Smooth muscle cell of the coronary artery (primary cell): Measurements from ENCODE around the gene XPNPEP2. TPM values are rescaled to one million over a fixed set of nuclear protein-coding genes. Genes with fewer than 3 reads are reported as not detected.

ENCODE experiments used
- total RNA-seq: library from RNA; depleted of rRNA; stranded (reverse); fragments of >200 nt; gene quantifications from 2 replicates; pipeline ENCODE4 v1.2.3, GENCODE V29; 2014; ENCODE audit warnings: low replicate concordance

XPNPEP2 gene, protein sequence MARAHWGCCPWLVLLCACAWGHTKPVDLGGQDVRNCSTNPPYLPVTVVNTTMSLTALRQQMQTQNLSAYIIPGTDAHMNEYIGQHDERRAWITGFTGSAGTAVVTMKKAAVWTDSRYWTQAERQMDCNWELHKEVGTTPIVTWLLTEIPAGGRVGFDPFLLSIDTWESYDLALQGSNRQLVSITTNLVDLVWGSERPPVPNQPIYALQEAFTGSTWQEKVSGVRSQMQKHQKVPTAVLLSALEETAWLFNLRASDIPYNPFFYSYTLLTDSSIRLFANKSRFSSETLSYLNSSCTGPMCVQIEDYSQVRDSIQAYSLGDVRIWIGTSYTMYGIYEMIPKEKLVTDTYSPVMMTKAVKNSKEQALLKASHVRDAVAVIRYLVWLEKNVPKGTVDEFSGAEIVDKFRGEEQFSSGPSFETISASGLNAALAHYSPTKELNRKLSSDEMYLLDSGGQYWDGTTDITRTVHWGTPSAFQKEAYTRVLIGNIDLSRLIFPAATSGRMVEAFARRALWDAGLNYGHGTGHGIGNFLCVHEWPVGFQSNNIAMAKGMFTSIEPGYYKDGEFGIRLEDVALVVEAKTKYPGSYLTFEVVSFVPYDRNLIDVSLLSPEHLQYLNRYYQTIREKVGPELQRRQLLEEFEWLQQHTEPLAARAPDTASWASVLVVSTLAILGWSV
- 6.8 TPM in 1 of 2 replicates, not detected in the other for total RNA-seq

DNA sequence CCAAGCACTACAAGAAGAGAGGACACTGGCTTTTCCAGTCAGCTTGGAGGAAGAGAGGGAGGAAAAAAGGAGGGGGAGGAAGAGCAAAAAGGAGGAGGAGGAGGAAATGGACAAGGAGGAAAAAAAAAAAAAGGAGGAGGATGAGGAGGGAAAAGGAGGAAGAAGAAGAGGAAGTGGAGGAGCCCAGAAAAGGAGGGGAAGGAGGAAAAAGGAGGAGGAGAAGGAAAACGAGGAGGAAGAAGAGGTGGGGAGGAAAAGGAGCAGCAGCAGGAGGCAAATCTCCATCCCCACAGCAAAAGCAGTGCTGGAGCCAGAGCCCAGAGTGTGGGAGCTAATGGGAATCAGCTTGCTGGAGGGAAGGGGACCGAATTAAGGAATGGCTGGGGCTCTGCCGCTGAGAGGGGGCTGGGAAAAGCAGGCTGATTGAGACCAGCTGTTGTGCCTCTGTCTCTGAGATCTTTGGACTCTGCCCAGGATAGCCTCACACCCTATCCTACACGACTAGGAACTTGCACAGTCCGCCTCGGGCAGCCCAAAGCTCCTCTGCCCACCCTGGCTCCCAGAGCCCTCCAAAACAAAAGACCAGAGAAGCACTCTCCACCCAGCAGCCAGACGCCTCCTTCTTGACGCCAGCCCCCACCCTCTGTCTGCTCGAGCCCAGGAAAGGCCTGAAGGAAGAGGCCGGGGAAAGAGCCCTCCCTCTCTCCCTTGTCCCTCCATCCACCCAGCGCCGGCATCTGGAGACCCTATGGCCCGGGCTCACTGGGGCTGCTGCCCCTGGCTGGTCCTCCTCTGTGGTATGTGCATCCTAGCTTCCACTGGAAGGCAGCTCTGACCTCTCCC is at the start of gene XPNPEP2:
XPNPEP2 (plus strand) TSS at position 514 of the 843 bp plus-strand sequence; CDS start at position 749, 235 bp downstream.

DNA sequence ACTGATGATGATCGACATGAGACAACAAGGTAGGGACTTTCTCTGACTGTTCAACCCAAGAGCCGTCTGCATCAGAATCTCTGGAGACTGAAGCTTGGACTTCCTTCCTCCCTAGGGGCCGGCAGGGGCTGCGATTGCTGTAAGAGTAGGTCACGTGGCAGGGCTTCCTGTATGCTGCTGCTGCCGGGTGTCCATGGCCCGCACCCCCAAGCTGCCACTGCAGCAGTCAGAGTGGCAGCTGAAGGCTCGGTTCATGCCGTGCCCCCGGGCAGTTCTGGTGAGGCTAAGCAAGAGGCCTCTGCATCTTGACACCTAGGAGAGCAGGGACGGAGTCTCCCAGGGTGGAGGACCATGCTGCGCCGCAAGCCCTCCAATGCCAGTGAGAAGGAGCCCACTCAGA is 41.0 kb downstream of the XPNPEP2 start, which contains the start of gene SASH3:
SASH3 (plus strand) TSS at position 203 of the 400 bp plus-strand sequence; CDS start at position 352, 149 bp downstream.

Other genes with a start within 250 kb of the XPNPEP2 start
- 21.2 and 59.3 TPM in 2 replicates for gene SMARCA1, start 215.5 kb upstream of the XPNPEP2 start, total RNA-seq
- gene OCRL, start 198.7 kb upstream of the XPNPEP2 start, total RNA-seq, result 10.9 and 17.4 TPM in 2 replicates
- 0.83 and 24.2 TPM in 2 replicates for gene APLN, start 84.0 kb upstream of the XPNPEP2 start, total RNA-seq
- gene SASH3, start 41.0 kb downstream of the XPNPEP2 start, total RNA-seq, result not detected in 2 replicates
- gene ZDHHC9, start 104.9 kb downstream of the XPNPEP2 start, total RNA-seq, result 19.0 and 22.6 TPM in 2 replicates
- 8.2 and 17.1 TPM in 2 replicates for gene UTP14A, start 167.2 kb downstream of the XPNPEP2 start, total RNA-seq
- gene BCORL1, start 243.7 kb downstream of the XPNPEP2 start, total RNA-seq, result 0.94 and 1.7 TPM in 2 replicates